HG03378 (cell line): ENCODE measurements around the gene IMPDH1.

Experiments used
- ATAC-seq: cut with Tn5 transposase; IDR thresholded peaks from one replicate; pipeline ENCODE4 v1.9.1; 2021; ENCODE audit warnings: mild to moderate bottlenecking, moderate library complexity; ENCODE audit not compliant: unreplicated experiment

The IMPDH1 gene

DNA sequence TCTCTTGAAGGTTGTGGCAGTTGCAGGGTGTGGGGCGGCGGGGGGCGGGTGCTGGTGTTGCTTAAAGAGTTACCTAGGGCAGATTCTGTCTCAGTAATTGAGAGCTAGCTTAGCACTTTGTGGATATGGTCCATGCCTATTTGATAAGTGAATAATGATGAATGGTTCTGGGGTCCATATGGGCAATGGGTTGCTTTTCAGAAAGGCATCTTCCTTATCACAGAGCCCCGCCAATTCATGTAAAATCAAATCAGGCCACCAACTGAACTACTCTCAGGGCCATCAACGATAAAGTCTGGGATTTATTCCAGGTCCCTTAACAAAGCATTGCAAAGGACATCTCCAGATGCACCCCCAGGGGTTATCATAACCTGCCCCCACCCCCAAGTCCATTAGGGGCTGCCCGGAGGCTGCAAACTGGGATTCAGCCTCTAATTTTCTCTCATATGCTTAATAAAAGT, 46.5 kb downstream of the IMPDH1 start:
- no peak for ATAC-seq

DNA sequence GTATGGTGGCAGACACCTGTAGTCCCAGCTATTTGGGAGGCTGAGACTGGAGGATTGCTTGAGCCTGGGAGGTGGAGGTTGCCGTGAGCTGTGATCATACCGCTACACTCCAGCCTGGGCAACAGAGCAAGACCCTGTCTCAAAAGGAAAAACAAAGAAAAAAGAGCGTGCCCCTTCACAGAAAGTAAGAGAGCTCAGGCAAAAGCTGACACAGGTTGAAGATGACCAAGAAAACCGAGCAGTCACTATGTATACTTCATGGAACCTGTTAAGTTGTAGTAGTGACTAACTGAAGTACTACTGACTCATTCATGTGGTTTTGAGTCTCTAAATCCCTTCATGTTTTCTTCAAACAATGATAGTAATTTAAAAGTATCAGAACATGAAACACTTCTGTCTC, 47.1 kb downstream of the IMPDH1 start:
- ATAC-seq: no peak

DNA sequence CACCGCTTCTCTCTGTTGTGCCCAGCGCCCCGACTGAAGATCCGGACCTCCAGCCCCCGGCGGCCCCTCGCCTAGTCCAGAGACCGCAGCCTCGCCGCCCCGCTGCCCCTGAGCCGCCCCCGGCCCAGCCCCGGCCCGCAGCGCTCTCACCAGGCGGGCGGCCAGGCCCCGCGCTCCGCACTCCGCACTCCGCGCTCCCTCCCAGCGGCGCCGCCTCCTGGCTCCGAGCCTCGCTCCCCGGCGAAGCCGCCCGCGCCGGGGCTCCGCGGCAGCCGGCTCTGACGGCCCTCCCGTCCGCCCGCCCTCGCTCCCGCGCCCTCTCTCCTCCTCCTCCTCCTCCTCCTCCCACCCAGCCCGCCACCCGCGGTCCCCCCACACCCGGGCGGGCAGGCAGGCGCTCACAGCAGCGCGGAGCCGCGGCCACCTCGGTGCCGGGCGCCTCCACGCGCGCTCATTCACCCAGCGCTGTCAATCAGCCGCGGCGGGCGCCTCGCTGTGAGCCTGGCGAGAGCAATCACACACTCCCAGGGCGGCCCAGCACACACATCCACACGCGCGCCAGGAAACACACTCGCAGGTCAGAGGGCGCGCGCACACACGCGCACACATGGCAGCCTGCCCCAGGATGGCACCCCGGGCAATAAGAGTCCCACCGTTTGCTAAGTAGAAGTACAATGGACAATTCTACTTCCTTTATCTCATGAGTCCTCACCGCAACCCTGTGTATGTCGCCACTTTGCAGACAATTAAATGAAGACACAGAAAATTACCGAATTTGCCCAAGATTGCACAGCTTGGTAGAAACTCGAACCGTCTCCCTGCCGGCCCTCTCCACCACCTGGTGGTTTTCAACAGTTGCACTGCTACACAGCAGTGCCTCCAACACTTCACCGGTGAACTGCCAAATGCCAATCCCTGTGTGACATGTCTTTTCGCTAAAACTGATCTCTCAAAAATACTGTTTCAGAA, 48.1 kb downstream of the IMPDH1 start, which contains the start of gene PRRT4:
Gene PRRT4, minus strand, starts transcription at position 280 of the 969 bp plus-strand sequence.
- ATAC-seq: no peak

DNA sequence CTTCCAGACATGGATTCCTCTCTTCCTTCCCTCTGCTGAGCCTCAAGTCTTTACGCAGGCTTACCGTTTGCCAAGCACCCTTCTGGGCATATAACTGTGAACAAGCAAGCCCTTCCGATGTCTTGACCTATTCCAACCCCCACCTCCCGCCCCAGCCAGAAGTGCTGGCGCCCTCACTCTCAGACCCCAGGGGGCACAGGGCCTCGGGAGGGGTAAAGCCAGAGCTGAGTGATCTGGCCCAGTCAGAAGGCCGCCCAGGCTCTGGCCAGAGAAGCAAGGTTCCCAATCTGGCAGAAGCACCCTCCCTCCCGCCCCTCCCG, 49.5 kb downstream of the IMPDH1 start:
- ATAC-seq: no peak

DNA sequence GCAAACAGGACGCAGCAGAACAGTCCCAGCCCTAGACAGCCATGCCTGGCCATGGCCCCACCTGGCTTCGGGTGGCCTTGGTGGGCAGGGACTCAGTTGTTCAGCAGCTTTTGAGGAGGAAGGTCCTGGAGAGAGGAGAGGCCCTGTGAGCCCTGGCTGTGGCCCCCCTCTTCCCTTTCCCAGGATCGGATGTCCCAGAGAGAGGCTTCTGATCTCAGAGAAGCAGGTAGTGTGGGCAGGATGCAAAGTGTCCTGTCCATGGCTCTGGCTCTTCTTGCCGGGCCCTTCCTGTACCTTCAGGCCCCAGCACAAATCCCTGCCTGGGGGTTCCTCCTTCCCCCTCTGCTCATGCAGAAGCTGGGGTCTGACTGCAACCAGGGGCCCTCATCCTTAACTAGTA, 49.8 kb downstream of the IMPDH1 start:
- ATAC-seq: no peak

DNA sequence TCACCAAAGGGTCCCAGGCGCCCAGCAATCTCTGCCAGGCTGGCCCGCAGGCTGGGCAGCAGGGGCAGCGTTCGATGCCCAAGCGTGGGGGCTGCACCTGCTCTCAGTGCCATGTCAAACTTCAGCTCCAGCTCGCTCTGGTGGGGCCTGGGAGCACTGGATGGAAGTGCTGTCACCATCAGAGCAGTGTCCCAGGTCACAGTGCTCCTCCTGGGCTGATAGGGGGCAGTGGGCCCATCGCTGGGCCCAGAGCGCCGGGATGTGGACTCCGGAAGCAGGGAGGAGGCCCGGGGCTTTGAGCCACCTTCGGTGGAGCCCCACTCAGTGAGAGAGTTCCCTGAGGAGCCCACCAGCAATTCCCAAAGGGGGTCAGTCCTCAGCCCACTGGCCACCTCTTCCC, 50.4 kb downstream of the IMPDH1 start:
- ATAC-seq: no peak

DNA sequence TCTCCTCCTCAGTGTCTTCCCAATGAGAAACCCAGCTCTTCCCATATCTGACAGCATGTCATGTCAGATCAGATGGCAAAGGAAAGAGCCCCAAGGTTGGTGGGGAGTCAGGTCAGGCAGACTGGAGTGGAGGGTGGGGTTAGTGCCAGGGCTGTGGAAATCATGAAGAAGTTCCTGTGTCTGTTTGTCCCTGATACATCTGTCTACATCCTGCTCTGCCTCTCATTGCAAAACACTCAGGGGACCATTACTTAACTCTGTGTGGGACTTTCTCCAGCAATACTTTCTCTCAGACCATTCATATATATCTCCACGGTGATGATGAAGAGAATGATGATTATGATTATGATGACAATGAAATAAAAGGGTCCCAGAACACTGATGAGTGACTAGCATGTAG, 51.5 kb downstream of the IMPDH1 start:
- ATAC-seq: no peak

DNA sequence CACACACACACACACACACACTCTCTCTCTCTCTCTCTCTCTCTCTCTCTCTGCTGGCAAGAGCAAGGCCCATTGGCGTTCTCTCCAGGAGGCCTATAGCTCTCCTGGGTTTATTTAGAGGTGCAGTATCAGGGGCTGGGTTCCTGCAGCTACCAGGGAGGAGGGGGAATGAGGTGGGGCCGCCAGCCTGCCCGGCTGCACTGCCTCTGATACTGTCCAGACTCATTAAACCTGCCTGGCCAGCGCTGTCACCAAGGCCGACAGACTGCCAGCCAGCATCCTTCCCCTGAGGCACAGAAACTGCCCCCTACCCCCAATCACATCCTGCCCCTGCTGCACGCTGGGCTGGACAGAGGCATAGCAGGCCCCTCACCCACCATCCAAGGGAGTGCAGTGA, 52.6 kb downstream of the IMPDH1 start:
- no peak for ATAC-seq

DNA sequence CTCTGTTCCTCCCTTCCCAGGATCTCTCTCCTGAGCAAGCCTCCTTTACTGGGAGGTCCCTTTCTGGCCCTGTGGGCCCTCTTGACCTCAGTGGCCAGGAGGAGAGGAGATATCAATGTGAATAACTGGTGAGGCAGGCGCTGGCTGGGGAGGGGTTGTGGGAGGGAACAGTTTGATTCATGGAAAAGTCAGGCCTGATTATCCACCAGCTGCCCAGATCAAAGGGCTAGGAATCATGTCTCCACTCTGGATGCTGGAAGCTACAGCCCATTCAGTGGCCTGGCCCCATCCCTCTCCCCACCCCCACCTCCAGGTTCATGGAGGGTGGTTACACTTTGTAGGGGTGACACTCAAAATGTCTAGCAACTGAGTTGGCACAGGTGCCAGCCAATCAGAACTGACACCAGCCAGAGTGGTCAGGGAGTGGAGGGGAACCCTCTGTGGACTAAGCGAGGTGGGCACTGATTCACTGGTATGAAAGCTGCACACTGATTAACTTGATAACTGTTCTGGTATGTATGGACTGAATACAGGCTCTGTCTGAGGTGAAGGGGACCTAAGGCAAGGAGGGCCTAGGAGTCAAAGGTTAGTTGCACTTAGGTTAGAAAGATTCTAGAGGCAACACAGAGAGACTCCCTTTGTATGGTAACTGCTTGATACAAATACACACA, 53.1 kb downstream of the IMPDH1 start:
- ATAC-seq: no peak

DNA sequence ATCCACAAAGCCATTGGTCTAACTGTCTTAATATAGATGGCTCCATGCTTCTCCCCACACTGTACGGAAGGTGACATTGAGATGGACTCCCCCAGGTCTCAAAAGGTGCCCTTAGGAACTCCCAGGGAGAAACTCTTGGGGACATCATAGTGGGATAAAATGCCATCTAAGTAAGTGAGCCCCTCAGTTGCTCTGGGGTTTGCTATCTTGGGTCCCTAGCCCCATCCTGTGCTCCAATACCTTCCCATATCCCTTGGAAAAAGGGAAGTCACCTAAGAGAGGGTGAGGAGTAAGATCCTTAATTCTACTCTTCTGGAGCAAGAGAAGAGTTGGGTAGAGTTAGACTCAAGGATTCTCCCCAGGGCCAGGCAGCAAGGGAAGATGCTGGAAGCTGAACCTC, 56.2 kb downstream of the IMPDH1 start:
- ATAC-seq: no peak

DNA sequence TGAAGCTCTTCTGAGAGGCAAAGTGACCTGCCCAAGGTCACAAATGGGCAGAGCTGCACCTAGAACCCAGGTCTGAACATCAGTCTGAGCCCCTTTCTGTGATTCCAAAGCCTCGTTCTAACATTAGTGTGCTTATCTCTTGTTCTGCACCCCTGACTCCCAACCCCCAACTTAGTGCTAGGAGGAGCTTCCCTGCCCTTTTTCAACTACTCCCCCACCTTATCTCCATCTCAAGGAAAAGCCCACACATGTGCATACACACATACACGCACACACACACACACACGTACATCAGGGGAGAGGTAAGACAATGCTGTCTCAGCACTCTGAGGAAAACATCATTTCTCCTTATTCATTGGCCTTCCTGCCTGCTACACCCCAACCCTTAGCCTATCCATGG, 56.6 kb downstream of the IMPDH1 start:
- no peak for ATAC-seq

DNA sequence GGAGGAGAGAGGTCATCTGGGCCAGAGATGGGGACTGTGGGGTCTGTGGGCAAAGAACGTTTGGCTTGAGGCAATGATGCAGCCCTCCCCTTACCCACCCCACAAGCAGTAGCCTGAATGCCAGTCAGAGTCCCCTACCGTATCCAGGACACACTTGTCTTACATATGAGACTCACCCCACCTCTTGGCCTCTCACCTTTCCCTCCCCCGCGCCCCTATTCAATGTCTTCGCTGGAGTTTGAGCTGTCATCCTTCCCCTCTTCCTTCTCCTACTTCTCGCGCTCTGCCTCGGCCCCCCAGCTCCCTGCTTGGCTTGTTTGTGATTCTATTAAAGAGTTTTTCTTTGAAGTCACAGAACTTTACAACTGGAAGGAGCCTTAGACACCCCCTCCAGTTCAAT, 57.1 kb downstream of the IMPDH1 start:
- no peak for ATAC-seq

DNA sequence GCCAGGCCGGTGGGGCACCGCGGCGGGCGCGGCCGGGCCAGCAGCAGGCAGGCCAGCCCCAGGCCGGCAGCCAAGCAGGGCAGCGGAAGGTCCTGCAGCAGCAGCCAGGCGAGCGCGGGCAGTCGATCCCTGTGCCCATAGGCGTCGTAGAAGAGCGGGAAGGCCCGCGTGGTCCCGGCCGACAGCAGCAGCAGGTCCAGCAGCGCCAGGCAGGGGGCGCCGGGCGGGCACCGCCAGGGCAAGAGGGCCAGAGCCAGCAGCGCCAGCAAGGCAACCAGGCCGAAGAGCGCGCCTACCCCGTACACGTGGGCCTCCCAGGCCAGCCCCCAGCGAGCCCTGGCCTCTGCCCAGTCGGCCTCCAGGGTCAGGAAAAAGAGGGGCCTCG, 57.6 kb downstream of the IMPDH1 start:
- ATAC-seq: no peak

DNA sequence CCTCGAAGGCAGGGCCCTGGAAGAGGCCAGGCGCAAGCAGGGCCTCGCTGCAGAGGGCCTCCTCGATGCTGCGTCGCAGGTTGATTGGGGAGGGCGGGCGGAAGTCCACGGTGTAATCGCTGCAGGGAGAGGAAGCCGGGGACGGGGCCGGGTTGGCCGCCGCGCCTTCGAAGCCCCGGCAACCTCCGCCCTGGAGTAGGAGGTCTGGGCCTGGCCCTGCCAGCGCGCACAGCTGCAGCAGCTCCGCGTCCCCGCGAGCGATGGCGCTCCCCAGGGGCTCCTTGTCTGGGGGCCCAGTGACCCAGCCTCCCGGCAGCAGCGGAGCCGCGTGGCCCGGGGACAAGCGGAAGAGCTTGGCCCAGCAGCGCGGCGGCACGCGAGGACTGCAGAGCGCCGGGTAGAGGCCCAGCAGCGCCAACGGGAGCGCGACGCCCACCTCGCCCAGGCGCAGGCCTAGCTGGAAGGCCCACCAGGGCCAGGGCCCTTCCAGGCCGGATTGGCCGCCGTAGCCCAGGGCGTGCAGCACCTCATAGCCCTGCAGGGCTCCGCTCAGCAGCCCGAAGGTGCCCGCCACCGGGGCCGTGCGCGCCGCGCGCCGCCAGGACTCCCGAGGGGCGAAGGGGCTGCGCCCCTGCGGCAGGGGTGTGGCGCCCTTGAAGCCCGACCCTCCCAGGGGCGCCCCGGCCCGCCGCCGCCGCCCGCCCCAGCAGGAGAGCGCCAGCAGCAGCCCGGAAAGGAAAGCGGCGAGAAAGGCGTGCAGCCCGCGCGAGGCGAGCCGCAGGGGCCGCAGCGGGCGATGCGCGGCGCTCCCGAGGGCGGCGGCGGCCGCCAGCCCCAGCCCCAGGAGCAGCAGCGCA, 58.3 kb downstream of the IMPDH1 start:
- ATAC-seq: no peak

DNA sequence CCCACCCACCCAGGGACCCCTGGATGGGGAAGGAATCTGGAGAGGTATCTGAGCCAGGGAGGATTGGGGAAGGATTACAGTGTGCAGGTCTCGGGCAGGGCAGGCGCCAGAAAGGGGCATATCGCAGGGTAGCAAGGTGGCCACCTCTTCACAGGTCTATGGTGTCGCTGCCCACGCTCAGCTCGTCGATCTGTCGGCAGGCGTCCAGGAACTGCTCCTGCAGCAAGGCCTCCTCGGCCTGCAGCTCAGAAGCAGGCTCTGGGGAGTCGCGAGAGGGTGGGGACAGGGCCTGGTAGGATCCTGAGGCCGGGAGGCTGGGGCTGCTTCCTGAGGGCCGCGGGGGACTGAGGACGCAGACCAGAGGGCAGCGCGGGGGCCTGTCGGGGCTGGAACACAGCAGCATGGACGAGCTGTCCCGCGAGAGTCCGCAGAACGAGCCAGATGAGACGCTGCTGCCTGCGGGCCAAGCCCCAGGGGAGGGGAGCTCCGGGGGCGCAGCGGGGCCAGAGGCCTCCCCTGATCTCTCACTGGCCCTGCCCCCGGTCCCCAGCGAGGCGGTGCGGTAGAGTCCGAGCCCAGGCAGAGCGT, 59.0 kb downstream of the IMPDH1 start:
- no peak for ATAC-seq

DNA sequence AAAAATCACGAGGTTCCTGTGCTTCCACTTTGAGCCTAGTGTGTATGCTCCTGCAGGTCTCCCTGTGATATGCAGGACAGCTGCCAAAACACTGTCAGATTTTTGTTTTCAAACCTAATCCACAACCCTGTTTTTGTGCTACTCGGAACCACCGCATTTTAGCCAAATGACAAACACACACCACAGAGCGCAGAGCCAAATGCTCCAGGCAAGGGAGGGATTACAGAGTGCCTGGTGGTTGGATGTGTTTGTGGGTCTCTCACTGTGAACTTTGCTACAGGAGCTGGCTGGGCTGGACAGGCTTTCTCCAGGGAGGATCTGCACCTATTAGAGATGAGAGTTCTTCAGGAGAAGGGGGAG, 60.3 kb downstream of the IMPDH1 start:
- ATAC-seq: no peak

DNA sequence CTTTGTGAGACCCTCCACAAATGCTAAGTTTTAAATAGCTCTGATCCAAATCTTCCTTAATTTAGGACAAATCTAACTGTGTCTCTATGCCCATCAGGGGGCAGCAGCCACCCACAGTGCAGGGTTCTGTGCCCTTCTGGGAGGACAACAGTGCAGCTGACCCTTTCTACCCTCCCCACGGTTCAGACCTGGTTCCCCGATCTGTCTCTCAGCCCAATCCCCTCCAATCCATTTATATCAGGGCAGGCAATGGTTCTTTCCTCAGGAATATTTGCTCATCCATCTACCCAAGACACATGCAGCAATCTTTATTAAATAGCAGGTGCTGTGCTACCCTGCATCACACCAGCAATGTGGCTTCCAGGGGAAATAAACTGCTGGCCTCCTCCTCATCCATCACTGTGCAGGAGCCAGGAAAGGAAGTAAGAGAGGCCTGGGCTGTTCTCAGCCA, 62.1 kb downstream of the IMPDH1 start:
- no peak for ATAC-seq

DNA sequence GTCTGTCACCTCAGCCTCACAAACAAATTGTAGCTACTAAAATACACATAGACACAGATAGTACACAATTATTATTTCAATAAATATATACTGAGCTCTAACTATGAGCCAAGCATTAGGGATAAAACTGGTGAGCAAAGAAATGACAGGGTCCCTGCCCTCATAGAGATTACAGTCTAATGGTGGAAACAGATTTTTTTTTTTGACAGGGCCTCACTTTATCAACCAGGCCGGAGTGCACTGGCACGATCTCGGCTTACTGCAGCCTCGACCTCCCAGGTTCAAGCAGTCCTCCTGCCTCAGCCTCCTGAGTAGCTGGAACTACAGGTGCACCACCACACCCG, 65.4 kb downstream of the IMPDH1 start:
- no peak for ATAC-seq

DNA sequence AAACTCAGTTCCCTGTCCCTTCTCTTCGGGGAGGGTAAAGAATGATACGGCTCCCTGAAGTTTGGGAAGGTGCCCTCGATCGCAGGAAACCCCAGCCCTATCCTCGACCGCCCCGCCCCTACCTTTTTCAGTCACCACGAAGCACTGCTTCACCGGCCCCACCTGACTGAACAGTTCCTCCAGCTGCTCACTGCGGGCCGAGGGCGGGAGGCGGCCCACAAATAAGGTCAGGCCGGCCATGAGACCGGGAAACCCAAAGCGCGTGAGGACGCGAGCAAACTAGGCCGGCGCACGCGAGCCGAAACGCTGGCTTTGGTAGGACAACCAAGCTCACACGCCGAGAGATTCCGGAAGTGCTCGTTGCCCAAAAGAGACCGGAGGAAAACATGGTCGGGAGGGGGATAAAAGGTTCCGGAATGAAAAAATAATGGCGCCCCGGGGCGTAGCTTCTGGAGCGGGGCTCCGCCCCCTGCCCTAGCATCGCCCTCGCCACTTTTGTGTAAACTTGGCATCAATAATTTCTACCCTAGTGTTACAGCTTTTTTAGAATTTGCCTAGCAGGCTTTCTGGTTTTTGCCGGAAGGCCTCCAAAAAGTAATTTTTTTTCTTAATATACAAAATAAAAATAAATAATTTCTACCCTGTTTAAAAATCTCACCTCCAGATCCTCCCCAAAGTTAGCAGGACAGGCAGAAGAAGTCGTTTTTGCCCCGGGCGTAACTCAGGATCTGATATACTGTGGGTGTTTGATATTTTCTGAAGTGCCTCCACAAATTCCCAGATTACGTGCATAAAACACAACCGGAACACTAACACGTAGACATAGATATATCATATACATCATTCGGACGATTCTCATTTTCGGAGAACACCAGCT, 66.0 kb downstream of the IMPDH1 start, which contains the start of gene RBM28:
Gene RBM28, minus strand, starts transcription at position 355 of the 877 bp plus-strand sequence. Its CDS starts 115 bp downstream, at position 240.
- peak; percentile 85 for ATAC-seq
